ENCODE data around the gene EXPH5.

DNA sequence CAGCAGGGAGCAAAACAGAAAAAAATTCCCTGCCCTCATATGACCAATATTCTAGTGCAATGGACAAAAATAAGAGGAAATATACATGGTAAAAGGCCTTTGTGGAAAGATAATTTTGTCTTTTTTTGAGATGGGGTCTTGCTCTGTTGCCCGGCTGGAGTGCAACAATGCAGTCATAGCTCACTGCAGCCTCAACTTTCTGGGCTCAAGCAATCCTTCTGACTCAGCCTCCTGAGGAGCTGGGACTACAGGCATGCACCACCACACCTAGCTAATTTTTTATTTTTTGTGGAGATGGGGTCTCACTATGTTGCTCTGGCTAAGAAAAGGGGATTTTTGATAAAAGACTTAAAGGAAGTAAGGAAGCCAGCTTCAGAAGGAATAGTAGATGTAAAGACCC lies 45.6 kb upstream of the EXPH5 start:
- TF ChIP-seq, protein P1, sequence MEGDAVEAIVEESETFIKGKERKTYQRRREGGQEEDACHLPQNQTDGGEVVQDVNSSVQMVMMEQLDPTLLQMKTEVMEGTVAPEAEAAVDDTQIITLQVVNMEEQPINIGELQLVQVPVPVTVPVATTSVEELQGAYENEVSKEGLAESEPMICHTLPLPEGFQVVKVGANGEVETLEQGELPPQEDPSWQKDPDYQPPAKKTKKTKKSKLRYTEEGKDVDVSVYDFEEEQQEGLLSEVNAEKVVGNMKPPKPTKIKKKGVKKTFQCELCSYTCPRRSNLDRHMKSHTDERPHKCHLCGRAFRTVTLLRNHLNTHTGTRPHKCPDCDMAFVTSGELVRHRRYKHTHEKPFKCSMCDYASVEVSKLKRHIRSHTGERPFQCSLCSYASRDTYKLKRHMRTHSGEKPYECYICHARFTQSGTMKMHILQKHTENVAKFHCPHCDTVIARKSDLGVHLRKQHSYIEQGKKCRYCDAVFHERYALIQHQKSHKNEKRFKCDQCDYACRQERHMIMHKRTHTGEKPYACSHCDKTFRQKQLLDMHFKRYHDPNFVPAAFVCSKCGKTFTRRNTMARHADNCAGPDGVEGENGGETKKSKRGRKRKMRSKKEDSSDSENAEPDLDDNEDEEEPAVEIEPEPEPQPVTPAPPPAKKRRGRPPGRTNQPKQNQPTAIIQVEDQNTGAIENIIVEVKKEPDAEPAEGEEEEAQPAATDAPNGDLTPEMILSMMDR (IDR thresholded peaks at IDR 0.05; ENCODE audit: extremely low read depth in 1 of 2, insufficient read depth in 1 of 2, low read depth in 1 of 2, low read length in 2 of 2), result no peak
- TF ChIP-seq POLR2A (IDR thresholded peaks at IDR 0.05; ENCODE audit: low read depth, low read length) (no peak), POLR2AphosphoS5 (IDR thresholded peaks at IDR 0.05; ENCODE audit: insufficient read depth, low read depth, low read length) (no peak), GATA2 (IDR thresholded peaks at IDR 0.05; ENCODE audit: insufficient read depth, insufficient read length, low read depth, low read length) (no peak), JUN (IDR thresholded peaks at IDR 0.05; ENCODE audit: borderline replicate concordance, insufficient read depth, insufficient read length, low read depth) (no peak), EZH2 (IDR thresholded peaks at IDR 0.05; ENCODE audit: borderline replicate concordance, low read depth, low read length, severe bottlenecking) (no peak), MYC (IDR thresholded peaks at IDR 0.05; ENCODE audit: low read depth, low read length) (no peak)
- TF ChIP-seq, protein P2, sequence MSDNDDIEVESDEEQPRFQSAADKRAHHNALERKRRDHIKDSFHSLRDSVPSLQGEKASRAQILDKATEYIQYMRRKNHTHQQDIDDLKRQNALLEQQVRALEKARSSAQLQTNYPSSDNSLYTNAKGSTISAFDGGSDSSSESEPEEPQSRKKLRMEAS (IDR thresholded peaks at IDR 0.05; ENCODE audit: insufficient read depth, insufficient read length), result no peak
